MM.1S (cell line): ENCODE measurements around the gene ACOT13.

ENCODE experiments used
- DNase-seq: peaks from one replicate; pipeline ENCODE4 v3.0.0-alpha.2; 2015
- H2AFZ ChIP-seq: fragments of 300-600 bp; sonication (generic); 2 replicates; pipeline ENCODE4 v1.6.0; 2016; ENCODE audit warnings: antibody characterized with exemption, low read length
- H3F3A ChIP-seq: fragments of 300-600 bp; sonication (generic); 2 replicates; pipeline ENCODE4 v1.6.1; 2016; ENCODE audit warnings: mild to moderate bottlenecking, antibody characterized with exemption, low read length, moderate library complexity, mixed read lengths; ENCODE audit not compliant: insufficient read depth
- H3K27ac ChIP-seq: fragments of 300-600 bp; sonication (generic); 2 replicates; pipeline ENCODE4 v1.5.1; 2016; ENCODE audit warnings: mild to moderate bottlenecking, low read length
- H3K27me3 ChIP-seq: fragments of 300-600 bp; sonication (generic); replicated peaks from 2 replicates; pipeline ENCODE4 v1.6.0; 2016; ENCODE audit warnings: low read length; ENCODE audit not compliant: insufficient read depth
- H3K36me3 ChIP-seq: fragments of 300-600 bp; sonication (generic); replicated peaks from 2 replicates; pipeline ENCODE4 v1.6.1; 2016; ENCODE audit warnings: mild to moderate bottlenecking, low read length, mixed read lengths; ENCODE audit not compliant: insufficient read depth
- H3K4me1 ChIP-seq: fragments of 300-600 bp; sonication (generic); 2 replicates; pipeline ENCODE4 v1.6.1; 2016; ENCODE audit warnings: low read length, mixed read lengths
- H3K4me2 ChIP-seq: fragments of 300-600 bp; sonication (generic); 2 replicates; pipeline ENCODE4 v1.6.0; 2016; ENCODE audit warnings: low read depth, low read length
- H3K4me3 ChIP-seq: fragments of 300-600 bp; sonication (generic); 2 replicates; pipeline ENCODE4 v1.5.1; 2016; ENCODE audit warnings: low read length, mixed read lengths
- H3K79me2 ChIP-seq: fragments of 300-600 bp; sonication (generic); 2 replicates; pipeline ENCODE4 v1.6.1; 2016; ENCODE audit warnings: mixed run types, low read length, mixed read lengths
- H3K9ac ChIP-seq: fragments of 300-600 bp; sonication (generic); 2 replicates; pipeline ENCODE4 v1.6.1; 2016; ENCODE audit warnings: low read length, mixed read lengths
- H3K9me2 ChIP-seq: fragments of 300-600 bp; sonication (generic); replicated peaks from 2 replicates; pipeline ENCODE4 v1.6.1; 2016; ENCODE audit warnings: mild to moderate bottlenecking, low read length, mixed read lengths; ENCODE audit not compliant: insufficient read depth
- H3K9me3 ChIP-seq: fragments of 300-600 bp; sonication (generic); replicated peaks from 2 replicates; pipeline ENCODE4 v1.6.1; 2016; ENCODE audit warnings: mild to moderate bottlenecking, low read length, mixed read lengths; ENCODE audit not compliant: insufficient read depth
- H4K20me1 ChIP-seq: fragments of 300-600 bp; sonication (generic); 2 replicates; pipeline ENCODE4 v1.6.1; 2016; ENCODE audit warnings: mild to moderate bottlenecking, low read length, moderate library complexity, mixed read lengths; ENCODE audit not compliant: insufficient read depth
- EZH2 ChIP-seq: fragments of 300-600 bp; sonication (generic); optimal IDR thresholded peaks from 2 replicates; pipeline ENCODE3; 2017; ENCODE audit warnings: low read depth, mild to moderate bottlenecking, antibody characterized with exemption, low read length, mixed read lengths
- EZH2phosphoT487 ChIP-seq: fragments of 300-600 bp; sonication (generic); IDR thresholded peaks from 2 replicates; pipeline ENCODE4 v1.6.1; 2018; ENCODE audit warnings: antibody characterized with exemption, low read length
- TF ChIP-seq, protein P1 (sequence below): fragments of 300-600 bp; sonication (generic); IDR thresholded peaks from 2 replicates; pipeline ENCODE4 v1.5.1; 2016; ENCODE audit warnings: antibody characterized with exemption, low read length, mixed read lengths

The ACOT13 gene

DNA sequence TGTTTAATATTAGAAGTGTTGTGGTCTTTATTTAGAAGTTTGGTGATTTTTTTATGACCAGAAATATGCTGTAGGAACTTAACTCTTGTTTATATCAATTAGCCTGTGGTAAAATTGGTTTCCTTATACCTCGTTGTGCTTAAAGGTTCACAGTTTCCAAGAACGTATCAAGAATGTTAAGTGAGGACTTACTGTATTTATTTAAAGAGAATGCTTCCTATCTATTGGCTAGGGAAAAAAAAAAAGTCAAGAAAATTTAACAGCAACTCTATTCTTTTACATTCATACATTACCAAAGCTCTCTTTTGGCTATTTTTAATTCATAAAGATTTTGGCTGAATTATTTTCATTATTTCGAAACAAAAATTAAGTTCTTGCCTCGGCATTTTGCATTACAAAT, 22.5 kb upstream of the ACOT13 start:
- Histone ChIP-seq H3K4me1 (peaks cover 13% of the 10 kb centered on the region), H3K27ac (no peak overlapping the region), H3F3A (peaks cover 11% of the 10 kb centered on the region; the same call in 1 of the 2 replicates), H3K4me3 (no peak overlapping the region), H3K4me2 (peak overlapping the region; percentile 92; the same call in 1 of the 2 replicates), H3K9me3 (no peaks in the 10 kb centered on the region), H3K9me2 (no peaks in the 10 kb centered on the region), H4K20me1 (no peaks in the 10 kb centered on the region), H3K79me2 (no peaks in the 10 kb centered on the region), H3K27me3 (no peaks in the 10 kb centered on the region; the same call in 1 of the 2 replicates), H2AFZ (no peak overlapping the region), H3K36me3 (no peaks in the 10 kb centered on the region), H3K9ac (no peak overlapping the region)
- no peak for DNase-seq
- TF ChIP-seq, protein P1, sequence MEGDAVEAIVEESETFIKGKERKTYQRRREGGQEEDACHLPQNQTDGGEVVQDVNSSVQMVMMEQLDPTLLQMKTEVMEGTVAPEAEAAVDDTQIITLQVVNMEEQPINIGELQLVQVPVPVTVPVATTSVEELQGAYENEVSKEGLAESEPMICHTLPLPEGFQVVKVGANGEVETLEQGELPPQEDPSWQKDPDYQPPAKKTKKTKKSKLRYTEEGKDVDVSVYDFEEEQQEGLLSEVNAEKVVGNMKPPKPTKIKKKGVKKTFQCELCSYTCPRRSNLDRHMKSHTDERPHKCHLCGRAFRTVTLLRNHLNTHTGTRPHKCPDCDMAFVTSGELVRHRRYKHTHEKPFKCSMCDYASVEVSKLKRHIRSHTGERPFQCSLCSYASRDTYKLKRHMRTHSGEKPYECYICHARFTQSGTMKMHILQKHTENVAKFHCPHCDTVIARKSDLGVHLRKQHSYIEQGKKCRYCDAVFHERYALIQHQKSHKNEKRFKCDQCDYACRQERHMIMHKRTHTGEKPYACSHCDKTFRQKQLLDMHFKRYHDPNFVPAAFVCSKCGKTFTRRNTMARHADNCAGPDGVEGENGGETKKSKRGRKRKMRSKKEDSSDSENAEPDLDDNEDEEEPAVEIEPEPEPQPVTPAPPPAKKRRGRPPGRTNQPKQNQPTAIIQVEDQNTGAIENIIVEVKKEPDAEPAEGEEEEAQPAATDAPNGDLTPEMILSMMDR = no peak
- TF ChIP-seq EZH2phosphoT487 (no peak), EZH2 (no peak)

DNA sequence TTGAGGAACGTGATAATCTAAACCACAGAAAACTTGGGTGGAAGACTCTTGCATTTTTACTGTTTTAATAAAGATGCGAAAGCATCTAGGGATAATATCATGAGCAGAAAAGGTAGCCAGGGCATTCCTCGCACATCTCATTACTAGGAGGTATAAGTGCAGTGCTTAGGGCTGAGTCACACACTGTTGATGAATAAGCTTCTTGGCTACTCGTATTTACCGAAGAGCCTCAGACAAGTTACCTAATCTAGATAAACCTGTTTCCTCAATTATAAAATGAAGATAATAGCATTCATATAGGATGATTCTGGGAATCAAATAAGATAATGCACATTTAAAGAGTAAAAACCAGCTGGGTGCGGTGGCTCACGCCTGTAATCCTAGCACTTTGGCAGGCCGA, 20.1 kb upstream of the ACOT13 start:
- Histone ChIP-seq H3K4me2 (peak overlapping the region; percentile 92), H3K9me3 (no peaks in the 10 kb centered on the region), H3F3A (peaks cover 11% of the 10 kb centered on the region; the same call in 1 of the 2 replicates), H3K4me1 (peaks cover 13% of the 10 kb centered on the region), H3K9ac (no peak overlapping the region), H3K79me2 (no peaks in the 10 kb centered on the region), H3K36me3 (no peaks in the 10 kb centered on the region), H3K9me2 (no peaks in the 10 kb centered on the region), H3K27me3 (no peaks in the 10 kb centered on the region; the same call in 1 of the 2 replicates), H2AFZ (peak overlapping the region; percentile 93), H4K20me1 (no peaks in the 10 kb centered on the region), H3K4me3 (peak overlapping the region; percentile 77; the same call in 1 of the 2 replicates), H3K27ac (no peak overlapping the region)
- TF ChIP-seq EZH2phosphoT487 = no peak
- no peak for TF ChIP-seq EZH2
- TF ChIP-seq, protein P1 = no peak
- no peak for DNase-seq

DNA sequence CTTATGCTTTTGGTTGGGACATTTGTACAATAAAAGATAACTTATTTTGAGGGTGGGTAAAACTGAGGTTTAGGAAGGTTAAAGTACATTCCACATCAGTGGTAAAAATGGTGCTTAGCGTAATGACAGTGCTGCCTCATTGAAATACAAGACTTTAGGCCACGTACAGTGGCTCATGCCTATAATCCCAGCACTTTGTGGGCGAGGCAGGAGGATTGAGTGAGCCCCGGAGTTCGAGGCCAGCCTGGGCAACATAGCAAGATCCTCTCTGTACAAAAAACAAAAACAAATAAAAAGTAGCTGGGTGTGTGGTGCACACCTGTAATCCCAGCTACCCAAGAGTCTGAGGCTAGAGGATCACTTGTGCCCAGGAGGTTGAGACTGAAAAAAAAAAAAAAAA, 18.6 kb upstream of the ACOT13 start:
- Histone ChIP-seq H3K4me3 (no peak overlapping the region), H3K9me2 (no peaks in the 10 kb centered on the region), H4K20me1 (no peaks in the 10 kb centered on the region), H3F3A (peaks cover 11% of the 10 kb centered on the region; the same call in 1 of the 2 replicates), H3K9me3 (no peaks in the 10 kb centered on the region), H3K27me3 (no peaks in the 10 kb centered on the region; the same call in 1 of the 2 replicates), H3K79me2 (no peaks in the 10 kb centered on the region), H3K27ac (no peak overlapping the region), H3K4me2 (no peak overlapping the region), H3K9ac (no peak overlapping the region), H3K36me3 (peaks cover 4% of the 10 kb centered on the region), H2AFZ (no peak overlapping the region), H3K4me1 (peaks cover 13% of the 10 kb centered on the region)
- no peak for DNase-seq
- TF ChIP-seq EZH2phosphoT487 = no peak
- TF ChIP-seq EZH2 = no peak
- TF ChIP-seq, protein P1 = no peak
